ENCODE data around the gene EXOC4. TPM values are rescaled to one million over a fixed set of nuclear protein-coding genes. Genes with fewer than 3 reads are reported as not detected.

Gene EXOC4
- total and polyA plus RNA-seq, 2 of the 13 experiments (the other 11 are each of a cell fraction or from before 2014, with no cell fraction given), result 22.5 to 39.0 TPM

DNA sequence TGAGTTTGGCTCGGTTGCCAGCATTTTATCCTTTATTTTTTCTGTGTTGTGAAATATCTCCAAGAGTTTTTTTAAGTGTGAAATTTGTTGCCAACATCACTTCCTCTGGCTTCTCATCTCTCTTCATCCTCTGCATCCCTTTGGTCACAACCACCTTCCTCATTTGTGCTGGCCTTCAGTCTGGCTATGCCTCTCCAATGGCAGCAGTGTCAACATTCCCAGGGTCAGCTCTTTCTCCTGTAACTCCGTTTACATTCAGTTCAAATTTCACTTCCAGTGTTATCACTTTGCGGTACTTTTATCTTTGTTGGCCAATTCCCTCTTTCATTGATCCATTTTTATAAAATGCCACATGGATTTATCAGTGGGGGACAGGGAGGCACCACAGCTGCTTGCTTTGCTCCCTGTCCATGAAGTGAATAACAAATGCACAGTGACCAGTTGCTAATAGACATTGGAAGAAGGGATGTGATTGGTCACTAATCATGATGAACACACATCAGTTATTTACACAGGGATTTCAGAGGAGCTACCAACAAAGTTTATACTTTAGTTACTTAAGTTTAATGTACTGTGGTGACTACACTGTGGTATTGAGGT is 562.8 kb downstream of the EXOC4 start (continued):
- peak; percentile 82 for TF ChIP-seq PHF21A (CRISPR knock-in tag; IDR thresholded peaks at IDR 0.05)
- no peak for TF ChIP-seq NFATC3 (CRISPR knock-in tag; IDR thresholded peaks at IDR 0.05)
- TF ChIP-seq ZZZ3 (CRISPR knock-in tag; IDR thresholded peaks at IDR 0.05; ENCODE audit: borderline replicate concordance), result no peak
- peak; percentile 81 for TF ChIP-seq DPF2 (CRISPR knock-in tag; IDR thresholded peaks at IDR 0.05; ENCODE audit: borderline replicate concordance, low read depth)
- TF ChIP-seq FOXA1 (IDR thresholded peaks at IDR 0.05), result peak; percentile 54
- TF ChIP-seq FOXA1 (CRISPR knock-in tag; IDR thresholded peaks at IDR 0.05), result peak; percentile 83; the same call in 1 of the 2 replicates
- peak; percentile 24; the same call in 1 of the 2 replicates for TF ChIP-seq DMAP1 (CRISPR knock-in tag; IDR thresholded peaks at IDR 0.05)
- TF ChIP-seq, protein P1, sequence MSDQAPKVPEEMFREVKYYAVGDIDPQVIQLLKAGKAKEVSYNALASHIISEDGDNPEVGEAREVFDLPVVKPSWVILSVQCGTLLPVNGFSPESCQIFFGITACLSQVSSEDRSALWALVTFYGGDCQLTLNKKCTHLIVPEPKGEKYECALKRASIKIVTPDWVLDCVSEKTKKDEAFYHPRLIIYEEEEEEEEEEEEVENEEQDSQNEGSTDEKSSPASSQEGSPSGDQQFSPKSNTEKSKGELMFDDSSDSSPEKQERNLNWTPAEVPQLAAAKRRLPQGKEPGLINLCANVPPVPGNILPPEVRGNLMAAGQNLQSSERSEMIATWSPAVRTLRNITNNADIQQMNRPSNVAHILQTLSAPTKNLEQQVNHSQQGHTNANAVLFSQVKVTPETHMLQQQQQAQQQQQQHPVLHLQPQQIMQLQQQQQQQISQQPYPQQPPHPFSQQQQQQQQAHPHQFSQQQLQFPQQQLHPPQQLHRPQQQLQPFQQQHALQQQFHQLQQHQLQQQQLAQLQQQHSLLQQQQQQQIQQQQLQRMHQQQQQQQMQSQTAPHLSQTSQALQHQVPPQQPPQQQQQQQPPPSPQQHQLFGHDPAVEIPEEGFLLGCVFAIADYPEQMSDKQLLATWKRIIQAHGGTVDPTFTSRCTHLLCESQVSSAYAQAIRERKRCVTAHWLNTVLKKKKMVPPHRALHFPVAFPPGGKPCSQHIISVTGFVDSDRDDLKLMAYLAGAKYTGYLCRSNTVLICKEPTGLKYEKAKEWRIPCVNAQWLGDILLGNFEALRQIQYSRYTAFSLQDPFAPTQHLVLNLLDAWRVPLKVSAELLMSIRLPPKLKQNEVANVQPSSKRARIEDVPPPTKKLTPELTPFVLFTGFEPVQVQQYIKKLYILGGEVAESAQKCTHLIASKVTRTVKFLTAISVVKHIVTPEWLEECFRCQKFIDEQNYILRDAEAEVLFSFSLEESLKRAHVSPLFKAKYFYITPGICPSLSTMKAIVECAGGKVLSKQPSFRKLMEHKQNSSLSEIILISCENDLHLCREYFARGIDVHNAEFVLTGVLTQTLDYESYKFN (CRISPR knock-in tag; conservative IDR thresholded peaks at IDR 0.05), result peak; percentile 90
- no peak for TF ChIP-seq PHB2 (IDR thresholded peaks at IDR 0.05; ENCODE audit: partially characterized antibody)
- 0 out of 2 replicates have a peak, but pooled peaks have one; percentile 38 for TF ChIP-seq MED13 (CRISPR knock-in tag; IDR thresholded peaks at IDR 0.05)
- TF ChIP-seq, protein P2, sequence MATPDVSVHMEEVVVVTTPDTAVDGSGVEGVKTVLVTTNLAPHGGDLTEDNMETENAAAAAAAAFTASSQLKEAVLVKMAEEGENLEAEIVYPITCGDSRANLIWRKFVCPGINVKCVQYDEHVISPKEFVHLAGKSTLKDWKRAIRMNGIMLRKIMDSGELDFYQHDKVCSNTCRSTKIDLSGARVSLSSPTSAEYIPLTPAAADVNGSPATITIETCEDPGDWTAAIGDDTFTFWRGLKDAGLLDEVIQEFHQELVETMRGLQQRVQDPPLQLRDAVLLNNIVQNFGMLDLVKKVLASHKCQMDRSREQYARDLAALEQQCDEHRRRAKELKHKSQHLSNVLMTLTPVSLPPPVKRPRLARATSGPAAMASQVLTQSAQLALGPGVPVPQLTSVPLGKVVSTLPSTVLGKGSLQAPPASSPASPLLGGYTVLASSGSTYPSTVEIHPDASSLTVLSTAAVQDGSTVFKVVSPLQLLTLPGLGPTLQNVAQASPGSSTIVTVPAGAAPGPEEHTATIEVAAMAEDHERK (CRISPR knock-in tag; IDR thresholded peaks at IDR 0.05; ENCODE audit: low read depth), result no peak
- TF ChIP-seq, protein P3, sequence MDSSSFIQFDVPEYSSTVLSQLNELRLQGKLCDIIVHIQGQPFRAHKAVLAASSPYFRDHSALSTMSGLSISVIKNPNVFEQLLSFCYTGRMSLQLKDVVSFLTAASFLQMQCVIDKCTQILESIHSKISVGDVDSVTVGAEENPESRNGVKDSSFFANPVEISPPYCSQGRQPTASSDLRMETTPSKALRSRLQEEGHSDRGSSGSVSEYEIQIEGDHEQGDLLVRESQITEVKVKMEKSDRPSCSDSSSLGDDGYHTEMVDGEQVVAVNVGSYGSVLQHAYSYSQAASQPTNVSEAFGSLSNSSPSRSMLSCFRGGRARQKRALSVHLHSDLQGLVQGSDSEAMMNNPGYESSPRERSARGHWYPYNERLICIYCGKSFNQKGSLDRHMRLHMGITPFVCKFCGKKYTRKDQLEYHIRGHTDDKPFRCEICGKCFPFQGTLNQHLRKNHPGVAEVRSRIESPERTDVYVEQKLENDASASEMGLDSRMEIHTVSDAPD (CRISPR knock-in tag; IDR thresholded peaks at IDR 0.05), result peak; percentile 92; the same call in 1 of the 2 replicates
- no peak for TF ChIP-seq SMAD1 (CRISPR knock-in tag; IDR thresholded peaks at IDR 0.05; ENCODE audit: borderline replicate concordance, low read depth)
- peak; percentile 58; the same call in 1 of the 2 replicates for TF ChIP-seq REPIN1 (CRISPR knock-in tag; IDR thresholded peaks at IDR 0.05; ENCODE audit: borderline replicate concordance, low read depth)
- peak; percentile 86; the same call in 1 of the 2 replicates for TF ChIP-seq MIXL1 (CRISPR knock-in tag; IDR thresholded peaks at IDR 0.05)
- TF ChIP-seq, protein P4, sequence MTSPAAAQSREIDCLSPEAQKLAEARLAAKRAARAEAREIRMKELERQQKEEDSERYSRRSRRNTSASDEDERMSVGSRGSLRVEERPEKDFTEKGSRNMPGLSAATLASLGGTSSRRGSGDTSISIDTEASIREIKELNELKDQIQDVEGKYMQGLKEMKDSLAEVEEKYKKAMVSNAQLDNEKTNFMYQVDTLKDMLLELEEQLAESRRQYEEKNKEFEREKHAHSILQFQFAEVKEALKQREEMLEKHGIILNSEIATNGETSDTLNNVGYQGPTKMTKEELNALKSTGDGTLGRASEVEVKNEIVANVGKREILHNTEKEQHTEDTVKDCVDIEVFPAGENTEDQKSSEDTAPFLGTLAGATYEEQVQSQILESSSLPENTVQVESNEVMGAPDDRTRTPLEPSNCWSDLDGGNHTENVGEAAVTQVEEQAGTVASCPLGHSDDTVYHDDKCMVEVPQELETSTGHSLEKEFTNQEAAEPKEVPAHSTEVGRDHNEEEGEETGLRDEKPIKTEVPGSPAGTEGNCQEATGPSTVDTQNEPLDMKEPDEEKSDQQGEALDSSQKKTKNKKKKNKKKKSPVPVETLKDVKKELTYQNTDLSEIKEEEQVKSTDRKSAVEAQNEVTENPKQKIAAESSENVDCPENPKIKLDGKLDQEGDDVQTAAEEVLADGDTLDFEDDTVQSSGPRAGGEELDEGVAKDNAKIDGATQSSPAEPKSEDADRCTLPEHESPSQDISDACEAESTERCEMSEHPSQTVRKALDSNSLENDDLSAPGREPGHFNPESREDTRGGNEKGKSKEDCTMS (CRISPR knock-in tag; conservative IDR thresholded peaks at IDR 0.05), result no peak
- no peak for TF ChIP-seq SRF (IDR thresholded peaks at IDR 0.05; ENCODE audit: low read depth, low read length)
- TF ChIP-seq DNMT3B (CRISPR knock-in tag; conservative IDR thresholded peaks at IDR 0.05), result no peak
- peak; percentile 53 for TF ChIP-seq NFYB (CRISPR knock-in tag; IDR thresholded peaks at IDR 0.05)
- TF ChIP-seq, protein P5, sequence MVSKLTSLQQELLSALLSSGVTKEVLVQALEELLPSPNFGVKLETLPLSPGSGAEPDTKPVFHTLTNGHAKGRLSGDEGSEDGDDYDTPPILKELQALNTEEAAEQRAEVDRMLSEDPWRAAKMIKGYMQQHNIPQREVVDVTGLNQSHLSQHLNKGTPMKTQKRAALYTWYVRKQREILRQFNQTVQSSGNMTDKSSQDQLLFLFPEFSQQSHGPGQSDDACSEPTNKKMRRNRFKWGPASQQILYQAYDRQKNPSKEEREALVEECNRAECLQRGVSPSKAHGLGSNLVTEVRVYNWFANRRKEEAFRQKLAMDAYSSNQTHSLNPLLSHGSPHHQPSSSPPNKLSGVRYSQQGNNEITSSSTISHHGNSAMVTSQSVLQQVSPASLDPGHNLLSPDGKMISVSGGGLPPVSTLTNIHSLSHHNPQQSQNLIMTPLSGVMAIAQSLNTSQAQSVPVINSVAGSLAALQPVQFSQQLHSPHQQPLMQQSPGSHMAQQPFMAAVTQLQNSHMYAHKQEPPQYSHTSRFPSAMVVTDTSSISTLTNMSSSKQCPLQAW (CRISPR knock-in tag; IDR thresholded peaks at IDR 0.05), result peak; percentile 86

Measured in HepG2 (cell line).